Measurements from ENCODE around the gene NRG3.
"Not testable (repeated sequence)": the region's sequence is repeated elsewhere in the genome, so short reads cannot be mapped to it uniquely, and the experiment has no call there.

The NRG3 gene

DNA sequence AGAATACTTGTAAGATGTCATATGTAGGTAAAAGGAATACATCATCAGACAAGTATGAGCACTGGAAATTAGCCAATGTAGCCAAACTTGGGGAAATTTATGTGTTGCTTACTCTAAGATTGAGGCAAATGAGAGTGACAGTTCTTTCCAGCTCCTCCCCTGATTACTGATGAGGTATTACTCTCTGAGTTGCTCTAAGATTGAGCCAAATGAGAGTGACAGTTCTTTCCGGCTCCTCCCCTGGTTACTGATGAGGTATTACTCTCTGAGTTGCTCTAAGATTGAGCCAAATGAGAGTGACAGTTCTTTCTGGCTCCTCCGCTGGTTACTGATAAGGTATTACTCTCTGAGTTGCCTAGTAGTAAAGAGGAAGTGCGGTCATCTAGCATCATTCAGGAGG lies 435.8 kb downstream of the NRG3 start:
- no peak for DNase-seq

GRCh38 chr10:82313401-82313800 lies 438.4 kb downstream of the NRG3 start:
- no peak for DNase-seq

- DNase-seq = no peak
Measured at GRCh38 chr10:82318534-82318933, 443.5 kb downstream of the NRG3 start.

GRCh38 chr10:82319074-82319473 lies 444.1 kb downstream of the NRG3 start:
- no peak for DNase-seq

DNA sequence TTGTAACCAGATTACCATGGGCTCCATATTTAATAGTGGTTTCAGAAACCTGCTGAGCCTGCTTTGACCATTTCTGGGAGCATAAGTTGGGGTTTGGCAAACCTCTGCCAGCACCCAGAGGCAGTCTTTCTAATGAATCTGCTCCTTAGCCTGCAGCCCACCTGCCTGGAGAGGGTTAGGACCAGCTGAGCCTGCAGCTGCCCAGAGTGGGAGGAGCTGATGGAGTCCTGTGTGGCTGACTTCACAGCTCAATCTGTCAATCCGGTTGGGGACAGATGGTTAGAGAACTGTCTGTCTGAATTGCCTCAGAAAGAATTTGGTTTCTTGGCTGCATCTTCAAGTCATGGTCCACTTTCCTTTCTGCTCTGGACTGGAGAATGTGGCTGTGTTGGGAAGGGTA lies 444.6 kb downstream of the NRG3 start:
- DNase-seq = no peak

GRCh38 chr10:82321724-82322123 lies 446.7 kb downstream of the NRG3 start:
- DNase-seq = no peak

DNA sequence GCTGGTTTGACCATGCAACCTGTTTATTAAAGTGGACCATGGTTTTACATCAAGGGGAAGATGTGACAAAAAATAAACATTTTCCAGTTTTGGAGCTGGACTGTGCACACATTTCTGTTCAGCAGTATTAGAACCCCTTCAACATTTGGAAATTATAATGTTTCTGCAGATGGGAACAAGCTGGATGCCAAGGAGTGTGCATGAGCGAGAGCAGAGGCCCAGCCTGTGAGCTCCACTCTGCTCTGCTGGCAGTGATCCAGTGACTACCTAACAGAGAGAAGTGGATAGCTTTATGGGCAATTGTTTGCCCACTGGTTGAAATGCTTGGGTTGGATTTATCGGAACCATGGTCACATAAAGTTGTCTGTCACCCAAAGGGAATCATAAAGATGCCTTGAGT lies 456.7 kb downstream of the NRG3 start:
- DNase-seq = no peak

- DNase-seq = no peak
Measured at GRCh38 chr10:82335831-82336230, 460.8 kb downstream of the NRG3 start.

DNA sequence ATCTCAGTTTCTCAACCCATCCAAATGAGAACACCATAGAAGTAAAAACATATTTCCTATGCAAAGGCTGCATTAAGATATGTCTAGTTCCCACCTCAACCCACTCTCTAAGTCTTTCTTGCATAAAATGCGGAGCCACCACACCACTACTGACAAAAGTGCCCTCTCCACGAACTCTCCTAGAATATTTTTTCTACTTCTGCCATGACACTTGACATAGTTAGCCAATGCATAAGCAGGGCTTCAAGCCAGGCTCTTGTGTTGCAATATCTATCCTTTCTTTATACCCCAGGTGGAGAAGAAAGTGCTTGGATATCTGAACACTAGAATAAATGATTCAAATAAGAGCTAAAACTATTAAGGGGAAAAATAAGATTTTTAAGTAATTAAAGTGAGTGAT lies 465.2 kb downstream of the NRG3 start:
- no peak for DNase-seq

GRCh38 chr10:82349590-82349989 lies 474.6 kb downstream of the NRG3 start:
- DNase-seq = not testable (repeated sequence)

DNA sequence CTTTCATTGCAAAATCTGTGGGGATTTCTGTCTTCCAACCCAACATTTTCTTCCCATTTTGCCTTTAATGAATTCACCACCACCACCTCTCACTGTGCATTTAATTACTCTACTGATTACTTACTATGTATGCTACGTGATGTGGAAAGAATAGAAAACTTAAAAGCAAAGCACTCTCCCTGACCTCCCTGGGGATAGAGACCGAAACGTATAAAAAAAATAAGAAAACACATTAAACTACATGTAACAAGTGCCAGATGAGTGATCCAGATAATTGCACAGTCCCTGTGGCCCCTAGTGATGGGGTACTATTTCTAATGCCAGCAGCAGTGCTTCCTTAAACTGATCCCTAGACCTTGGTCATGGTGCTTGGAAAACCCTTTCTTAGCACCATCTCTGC lies 478.4 kb downstream of the NRG3 start:
- no peak for DNase-seq

- no peak for DNase-seq
Measured at GRCh38 chr10:82358486-82359099, 483.6 kb downstream of the NRG3 start.

DNA sequence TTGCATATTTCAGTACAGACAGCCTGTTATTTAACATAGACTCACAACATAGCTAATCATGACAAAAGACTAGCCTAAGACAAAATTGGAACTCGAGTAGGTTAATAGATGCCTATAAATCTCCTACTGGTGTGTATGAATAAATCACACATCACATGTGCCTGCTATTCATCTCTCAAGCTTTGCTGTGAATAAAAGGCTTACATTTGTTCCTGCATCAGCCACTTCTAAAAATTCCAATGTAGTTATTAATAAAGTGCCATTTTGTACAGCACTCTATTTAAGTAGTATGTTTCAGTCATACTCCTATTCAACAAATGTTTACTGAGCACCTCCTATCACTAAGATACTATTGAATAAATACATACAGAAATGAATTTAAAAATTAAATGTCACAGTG lies 486.3 kb downstream of the NRG3 start:
- no peak for DNase-seq

DNA sequence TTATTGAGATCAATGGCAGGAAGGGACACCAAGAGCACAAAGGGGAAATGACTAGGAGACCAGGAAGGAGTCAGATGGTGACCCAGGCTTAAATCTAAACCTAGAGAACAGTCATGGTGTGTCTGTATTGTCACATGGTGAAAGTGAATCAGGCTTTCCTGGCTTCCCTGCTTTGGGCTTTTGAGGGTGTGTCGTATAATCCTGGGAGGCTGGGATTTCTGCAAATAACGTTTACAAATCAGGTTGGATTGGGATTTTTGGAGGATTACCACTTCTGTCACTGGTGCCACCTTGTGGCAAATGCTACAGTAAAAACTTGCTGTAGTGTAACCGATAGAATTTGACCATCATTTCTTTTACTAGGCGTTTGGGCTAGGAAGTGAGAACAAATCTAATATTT lies 502.6 kb downstream of the NRG3 start:
- no peak for DNase-seq

DNA sequence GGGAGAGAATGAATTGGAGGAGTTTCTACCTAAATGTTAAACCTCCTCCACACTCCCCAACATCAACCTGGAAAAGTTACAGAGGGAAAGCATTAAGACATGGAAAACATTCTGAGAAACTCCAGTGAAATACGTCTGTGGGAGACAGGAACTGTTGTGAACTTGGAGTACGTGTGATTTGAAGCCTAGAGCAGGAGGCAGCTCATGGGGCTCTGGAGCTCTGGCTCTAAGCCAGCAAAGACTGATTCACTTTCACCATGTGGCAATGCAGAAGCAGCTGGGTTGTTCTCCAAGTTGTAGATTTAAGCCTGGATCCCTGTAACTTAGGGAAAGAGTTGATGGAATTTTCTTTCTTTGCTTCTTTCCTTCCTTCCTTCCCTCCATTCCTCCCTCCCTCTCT lies 503.2 kb downstream of the NRG3 start:
- DNase-seq = no peak

GRCh38 chr10:82383350-82383749 lies 508.4 kb downstream of the NRG3 start:
- DNase-seq = no peak

GRCh38 chr10:82390866-82391658 lies 516.1 kb downstream of the NRG3 start:
- no peak for DNase-seq

DNA sequence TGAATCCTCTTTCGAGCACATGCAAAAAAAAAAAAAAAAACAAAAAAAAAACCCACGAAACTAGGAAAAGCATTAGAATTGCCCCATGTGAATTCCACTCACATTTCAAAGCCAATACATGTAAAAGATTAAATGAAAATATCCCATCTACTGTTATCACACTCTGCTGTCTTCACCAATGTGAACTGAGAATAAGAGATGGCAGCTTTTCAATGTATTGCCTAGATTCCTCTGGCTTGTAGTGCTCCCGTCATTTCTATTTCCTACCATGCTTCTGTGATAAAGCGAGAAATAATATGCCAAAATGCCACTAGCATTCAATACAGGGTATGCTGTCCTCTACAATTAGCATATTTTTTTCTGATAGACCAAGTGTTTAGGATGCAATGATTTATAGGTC lies 517.0 kb downstream of the NRG3 start:
- DNase-seq = no peak

- DNase-seq = no peak
Measured at GRCh38 chr10:82392533-82392932, 517.5 kb downstream of the NRG3 start.

DNA sequence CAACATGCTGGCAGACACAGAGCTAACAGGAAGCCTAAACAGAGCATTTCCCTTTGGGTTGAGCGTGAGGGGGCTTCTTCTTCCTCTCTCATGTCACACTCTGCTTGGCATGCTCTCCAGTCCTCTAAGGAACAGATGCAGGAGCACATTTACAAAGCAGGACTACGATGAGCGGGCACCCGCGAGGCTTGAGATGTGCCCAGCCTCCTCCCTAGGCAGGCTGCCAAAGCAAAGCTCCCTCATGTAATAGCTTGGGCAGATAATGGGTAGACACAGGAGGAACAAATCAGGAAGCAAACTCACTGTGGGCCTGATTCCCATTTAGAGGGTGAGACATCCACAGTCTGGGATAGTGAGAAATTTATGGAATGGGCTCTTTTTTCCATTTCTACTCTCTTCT lies 519.1 kb downstream of the NRG3 start:
- no peak for DNase-seq

GRCh38 chr10:82394987-82395386 lies 520.0 kb downstream of the NRG3 start:
- no peak for DNase-seq

DNA sequence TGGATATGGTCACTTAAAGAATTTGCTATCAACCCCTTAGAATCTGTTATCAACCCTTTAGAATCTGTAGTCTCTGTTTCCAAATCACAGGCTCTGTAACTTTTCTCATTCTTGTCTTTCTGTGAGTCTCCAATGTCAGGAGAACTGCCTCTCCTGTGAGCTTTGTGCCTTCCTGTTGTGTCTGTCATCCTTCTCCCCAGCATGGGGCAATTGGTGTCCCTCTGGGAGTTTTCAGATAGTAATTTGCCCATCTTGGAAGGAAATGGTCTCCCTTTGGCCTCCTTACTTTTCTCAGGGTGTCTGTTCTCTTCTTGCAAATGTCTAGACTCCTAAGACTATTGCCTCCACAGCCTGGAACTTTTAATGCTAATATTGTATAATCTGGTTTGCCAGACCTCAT lies 521.9 kb downstream of the NRG3 start:
- no peak for DNase-seq

DNA sequence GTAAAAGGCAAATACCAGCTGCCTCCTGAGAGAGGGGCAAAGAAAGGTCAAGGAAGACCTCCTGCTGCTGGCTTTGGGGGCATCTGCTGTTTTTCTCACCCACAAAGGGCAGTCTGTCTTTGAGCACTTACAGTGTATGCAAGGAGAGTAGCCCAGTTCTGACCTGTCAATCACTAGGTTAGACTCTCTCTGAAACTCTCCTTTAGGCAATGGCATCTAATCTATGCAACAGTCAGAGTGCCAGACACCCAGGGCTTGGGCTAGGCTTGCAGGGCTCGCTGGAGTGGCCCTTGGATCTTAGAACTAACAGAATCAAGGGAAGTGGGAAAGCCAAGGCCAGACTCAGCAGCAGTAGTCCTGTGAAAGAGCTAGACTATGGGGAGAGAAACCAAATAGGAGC lies 522.9 kb downstream of the NRG3 start:
- no peak for DNase-seq

DNA sequence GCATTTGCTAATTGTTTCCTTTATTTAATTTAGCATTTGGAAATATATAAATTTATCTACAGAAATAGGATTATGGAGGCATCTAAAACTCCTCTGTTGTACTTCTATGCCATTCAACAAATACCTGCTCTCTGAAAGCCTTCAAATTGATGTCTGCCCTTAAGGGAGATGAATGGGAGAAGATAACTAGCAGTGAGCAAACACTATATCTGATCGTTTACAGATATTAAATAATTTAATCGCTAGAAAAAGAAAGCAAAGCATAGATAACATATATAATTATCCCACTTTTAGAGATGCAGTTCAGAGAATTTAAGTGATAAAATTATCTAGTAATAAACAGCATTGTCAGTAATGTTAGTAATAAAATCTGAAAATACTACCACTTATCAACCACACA lies 524.9 kb downstream of the NRG3 start:
- no peak for DNase-seq

DNA sequence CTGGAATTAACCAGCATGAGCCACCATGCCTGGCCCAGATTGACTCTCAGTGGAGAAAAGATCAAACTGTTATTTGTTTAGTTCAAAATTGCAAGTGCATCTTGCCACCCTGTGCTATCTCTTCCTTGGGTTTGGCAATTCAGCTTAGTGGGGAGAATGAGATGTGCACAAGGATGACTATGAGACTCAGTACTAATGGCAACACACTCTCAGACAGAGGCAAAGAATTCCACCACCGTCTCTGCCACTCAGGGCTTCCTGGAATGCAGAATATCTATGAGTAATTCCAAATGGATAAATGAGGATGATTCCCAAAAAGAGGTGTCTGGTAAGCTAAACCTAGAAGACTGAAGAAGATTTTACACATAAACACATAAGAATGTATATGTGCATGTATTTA lies 525.8 kb downstream of the NRG3 start:
- no peak for DNase-seq
